Natural killer cell (primary cell): ENCODE measurements around the gene THY1. TPM values are rescaled to one million over a fixed set of nuclear protein-coding genes. Genes with fewer than 3 reads are reported as not detected.
"Not testable (repeated sequence)": the region's sequence is repeated elsewhere in the genome, so short reads cannot be mapped to it uniquely, and the experiment has no call there.

Experiments used
- ATAC-seq, 3 donors: fragments of 150-1000 bp in 2 of 3; fragments of 200-7000 bp in 1 of 3; cut with Tn5 transposase; 1 replicate in 1 of 3; 2 replicates in 2 of 3; pipeline ENCODE4 v1.10.0; 2021; ENCODE audit warnings: mild to moderate bottlenecking in 2 of 3, moderate library complexity in 2 of 3
- DNase-seq, 2 donors: peaks; one replicate each; pipeline versions ENCODE4 v3.0.0 to v3.0.0-alpha.2; 2013 to 2021; ENCODE audit warnings: mixed read lengths in 1 of 2
- H3K27ac ChIP-seq: one replicate; pipeline ENCODE4 v1.5.1; 2013; ENCODE audit warnings: mild to moderate bottlenecking, low read length
- H3K27me3 ChIP-seq: one replicate; pipeline ENCODE4 v1.6.1; 2013; ENCODE audit warnings: low read length; ENCODE audit not compliant: control insufficient read depth, insufficient read depth
- H3K36me3 ChIP-seq: one replicate; pipeline ENCODE4 v1.6.1; 2013; ENCODE audit warnings: low read length; ENCODE audit not compliant: control insufficient read depth, insufficient read depth
- H3K4me1 ChIP-seq: one replicate; pipeline ENCODE4 v1.6.1; 2013; ENCODE audit warnings: low read length; ENCODE audit not compliant: control insufficient read depth, insufficient read depth
- H3K4me3 ChIP-seq: one replicate; pipeline ENCODE4 v1.5.1; 2013; ENCODE audit warnings: low read length
- H3K9me3 ChIP-seq: one replicate; pipeline ENCODE4 v1.6.1; 2013; ENCODE audit warnings: low read length; ENCODE audit not compliant: control insufficient read depth, insufficient read depth
- H3K27ac Mint-ChIP-seq, 2 donors: one replicate each; pipeline ENCODE4 v1.8.0; 2022; ENCODE audit warnings: mild to moderate bottlenecking in 2 of 2, mixed read lengths in 2 of 2, moderate library complexity in 1 of 2
- H3K27me3 Mint-ChIP-seq, 2 donors: one replicate each; pipeline ENCODE4 v1.8.0; 2022; ENCODE audit warnings: low read depth in 2 of 2, mixed read lengths in 2 of 2
- H3K36me3 Mint-ChIP-seq: one replicate; pipeline ENCODE4 v1.8.0; 2022; ENCODE audit warnings: mixed read lengths
- H3K4me1 Mint-ChIP-seq, 2 donors: one replicate each; pipeline ENCODE4 v1.8.0; 2022; ENCODE audit warnings: mixed read lengths in 2 of 2
- H3K4me3 Mint-ChIP-seq: one replicate; pipeline ENCODE4 v1.8.0; 2022; ENCODE audit warnings: mild to moderate bottlenecking, moderate library complexity, mixed read lengths
- H3K9me3 Mint-ChIP-seq, 2 donors: one replicate each; pipeline ENCODE4 v1.8.0; 2022; ENCODE audit warnings: mixed read lengths in 2 of 2
- CTCF ChIP-seq: fragments of 200-600 bp; IDR thresholded peaks from one replicate; pipeline ENCODE4 v1.8.0; 2022; ENCODE audit warnings: antibody characterized with exemption
- WGBS: methylation state at CpG from one replicate; pipeline ENCODE4 v1.1.7; 2013; ENCODE audit warnings: missing lambda C conversion rate; ENCODE audit not compliant: insufficient coverage; 5-methylcytosine and 5-hydroxymethylcytosine counted together
- intact Hi-C: fragments of 100-400 bp; cut with micrococcal nuclease; formaldehyde crosslinking; loops from one replicate; pipeline ENCODE4 v1.14.2; 2022
- total RNA-seq, 4 donors: library from RNA; stranded (reverse); fragments of 120-200 nt in 1 of 4; gene quantifications; one replicate each; pipeline versions ENCODE4 v1.2.3 to v1.2.4, GENCODE V29; 2013 to 2022

The THY1 gene
- total RNA-seq, 3 donors from 2014 or later (not counting 1 experiment from before 2014, with no cell fraction given): not detected

GRCh38 chr11:119388103-119388502, 34.9 kb downstream of the THY1 start:
- Histone ChIP-seq H3K4me3 (no peak overlapping the region), H3K27ac (no peak overlapping the region), H3K36me3 (no peaks in the 10 kb centered on the region), H3K4me1 (no peaks in the 10 kb centered on the region), H3K27me3 (peaks cover 3% of the 10 kb centered on the region), H3K9me3 (no peaks in the 10 kb centered on the region)
- DNase-seq (no peak), ATAC-seq (no peak)
- no peak overlapping the region for H3K27ac Mint-ChIP-seq
- H3K36me3 Mint-ChIP-seq: no peaks in the 10 kb centered on the region
- H3K4me3 Mint-ChIP-seq: no peak overlapping the region
- no peaks in the 10 kb centered on the region for H3K4me1 Mint-ChIP-seq
- TF ChIP-seq CTCF: no peak
- WGBS: 85% methylated on average over 6 of the region's 7 CpGs
- intact Hi-C loops: no loop called here
- peaks cover 7 to 24% of the 10 kb centered on the region in 2 donors for H3K27me3 Mint-ChIP-seq
- no peaks in the 10 kb centered on the region for H3K9me3 Mint-ChIP-seq

- intact Hi-C loops: no loop called here
- peaks cover 0 to 6% of the 10 kb centered on the region in 2 donors for H3K27me3 Mint-ChIP-seq
- no peaks in the 10 kb centered on the region for H3K9me3 Mint-ChIP-seq
- no peak for TF ChIP-seq CTCF
- DNase-seq (no peak), ATAC-seq (no peak)
- Histone ChIP-seq H3K36me3 (no peaks in the 10 kb centered on the region), H3K27me3 (peaks cover 6% of the 10 kb centered on the region), H3K9me3 (no peaks in the 10 kb centered on the region), H3K4me1 (peaks cover 18% of the 10 kb centered on the region), H3K4me3 (no peak overlapping the region), H3K27ac (no peak overlapping the region)
- WGBS: 90% methylated on average over 2 of the region's 2 CpGs
- no peaks in the 10 kb centered on the region for H3K36me3 Mint-ChIP-seq
- no peak overlapping the region for H3K4me3 Mint-ChIP-seq
- H3K4me1 Mint-ChIP-seq: no peaks in the 10 kb centered on the region
- no peak overlapping the region for H3K27ac Mint-ChIP-seq
These were observed 38.6 kb downstream of the THY1 start for GRCh38 chr11:119384332-119384731.

GRCh38 chr11:119382513-119382912, 40.5 kb downstream of the THY1 start:
- H3K27ac Mint-ChIP-seq, DNase-seq, H3K4me3 Mint-ChIP-seq, H3K9me3 Mint-ChIP-seq, H3K4me3 ChIP-seq, intact Hi-C loops, H3K36me3 Mint-ChIP-seq, H3K27me3 Mint-ChIP-seq, H3K36me3 ChIP-seq, H3K27me3 ChIP-seq, H3K9me3 ChIP-seq, H3K4me1 Mint-ChIP-seq, H3K27ac ChIP-seq, ATAC-seq: not testable (repeated sequence)
- 85% methylated on average over 14 of the region's 14 CpGs for WGBS
- H3K4me1 ChIP-seq: peaks cover 18% of the 10 kb centered on the region

GRCh38 chr11:119382101-119382500, 40.9 kb downstream of the THY1 start:
- Mint-ChIP-seq H3K4me3 (no peak overlapping the region), H3K27me3 (peaks cover 0 to 6% of the 10 kb centered on the region in 2 donors), H3K36me3 (no peaks in the 10 kb centered on the region), H3K4me1 (no peaks in the 10 kb centered on the region), H3K9me3 (no peaks in the 10 kb centered on the region), H3K27ac (no peak overlapping the region)
- WGBS: 9% methylated on average over 9 of the region's 9 CpGs
- no peaks in the 10 kb centered on the region for H3K36me3 ChIP-seq
- no peaks in the 10 kb centered on the region for H3K9me3 ChIP-seq
- intact Hi-C loops: no loop called here
- H3K4me3 ChIP-seq: peak overlapping the region; percentile 39
- TF ChIP-seq CTCF: no peak
- DNase-seq: peak in 1 of 2 donors; percentile 42
- ATAC-seq: no peak
- H3K27me3 ChIP-seq: peaks cover 6% of the 10 kb centered on the region
- H3K4me1 ChIP-seq: peaks cover 18% of the 10 kb centered on the region
- H3K27ac ChIP-seq: no peak overlapping the region
